K562 (cell line): ENCODE measurements around the gene SLC43A1. TPM values are rescaled to one million over a fixed set of nuclear protein-coding genes. Genes with fewer than 3 reads are reported as not detected.
A peak's percentile ranks its signal among the peaks of the same experiment; 100 is the strongest.

Source experiments
- ATAC-seq: fragments of 200-7000 bp; cut with Tn5 transposase; 3 replicates; pipeline ENCODE4 v1.9.1; 2020; ENCODE audit warnings: moderate library complexity
- BruUV-seq: library from RNA; stranded (reverse); fragments of 400-500 nt; replicated peaks from 2 replicates; lab custom pipeline; 2021; lab: Mats Ljungman, UMichigan
- CTCF ChIA-PET: fragments of 300-600 bp; formaldehyde crosslinking; extraction: SDS; loops from one replicate; lab custom pipeline; 2021; ENCODE audit warnings: low intra/inter-chr PET ratio; lab: Yijun Ruan, JAX
- POLR2A ChIA-PET: fragments of 300-600, 350-650 bp; sonication (Branson Sonifier 250); formaldehyde crosslinking; extraction: SDS; loops from one replicate; lab custom pipeline; 2021; ENCODE audit warnings: antibody characterized with exemption, inconsistent platforms; lab: Yijun Ruan, JAX
- DNase-seq, 4 experiments: peaks; one replicate each; pipeline versions ENCODE4 v3.0.0 to v3.0.0-alpha.2; 2011 to 2018; ENCODE audit warnings: low spot score in 3 of 4, mixed read lengths in 3 of 4; ENCODE audit errors: extremely low read depth in 1 of 4
- FAIRE-seq: peaks from 2 replicates; lab custom pipeline; 2011; peaks lifted over from hg19 to GRCh38; lab: Jason Lieb, UNC
- H2AFZ ChIP-seq: 2 replicates; pipeline ENCODE4 v1.6.0; 2011; ENCODE audit warnings: low read depth, low read length, control low read depth, inconsistent platforms
- H3K27ac ChIP-seq: fragments of 200-600 bp; 3 replicates; pipeline ENCODE4 v1.8.0; 2011; ENCODE audit warnings: low read depth, mild to moderate bottlenecking, control low read depth, inconsistent platforms, low read length, moderate library complexity, mixed read lengths; ENCODE audit errors: extremely low read depth
- H3K27me3 ChIP-seq, 2 experiments: fragments of 300-600 bp in 1 of 2; 2 replicates in 1 of 2; 3 replicates in 1 of 2; pipeline versions ENCODE4 v1.6.0 to v1.8.0; 2011; ENCODE audit warnings: inconsistent platforms in 2 of 2, low read length in 2 of 2, mild to moderate bottlenecking in 1 of 2, mixed read lengths in 1 of 2, moderate library complexity in 1 of 2; ENCODE audit not compliant: control insufficient read depth in 2 of 2, insufficient read depth in 2 of 2
- H3K36me3 ChIP-seq: fragments of 300-600 bp; 3 replicates; pipeline ENCODE4 v1.8.0; 2011; ENCODE audit warnings: mild to moderate bottlenecking, low read length, inconsistent platforms; ENCODE audit not compliant: control insufficient read depth, insufficient read depth
- H3K4me1 ChIP-seq, 2 experiments: fragments of 200-600 bp in 1 of 2; replicated peaks in 1 of 2; 2 replicates in 1 of 2; 3 replicates in 1 of 2; pipeline versions ENCODE4 v1.5.1 to v1.8.0; 2011; ENCODE audit warnings: inconsistent platforms in 2 of 2, low read length in 2 of 2, mild to moderate bottlenecking in 1 of 2, mixed read lengths in 1 of 2, moderate library complexity in 1 of 2; ENCODE audit not compliant: control insufficient read depth in 2 of 2, insufficient read depth in 2 of 2
- H3K4me2 ChIP-seq: 2 replicates; pipeline ENCODE4 v1.6.1; 2011; ENCODE audit warnings: low read length, control low read depth, inconsistent platforms, mixed read lengths; ENCODE audit not compliant: insufficient read depth
- H3K4me3 ChIP-seq: fragments of 200-600 bp; sonication (generic), shearing (Covaris generic); 2 replicates; pipeline ENCODE4 v1.5.1; 2016; ENCODE audit warnings: control low read depth, inconsistent platforms
- H3K79me2 ChIP-seq: fragments of 200-600 bp; 3 replicates; pipeline ENCODE4 v1.8.0; 2011; ENCODE audit warnings: low read length, inconsistent platforms; ENCODE audit not compliant: control insufficient read depth, insufficient read depth
- H3K9ac ChIP-seq, 2 experiments: 2 replicates each; pipeline versions ENCODE4 v1.6.0 to v1.6.1; 2011; ENCODE audit warnings: low read depth in 2 of 2, low read length in 2 of 2, control low read depth in 1 of 2, inconsistent platforms in 1 of 2, mild to moderate bottlenecking in 1 of 2, mixed read lengths in 1 of 2; ENCODE audit not compliant: insufficient read depth in 1 of 2
- H3K9me1 ChIP-seq: one replicate; pipeline ENCODE4 v1.6.0; 2011; ENCODE audit warnings: inconsistent platforms, mild to moderate bottlenecking, low read length, moderate library complexity; ENCODE audit not compliant: control insufficient read depth, insufficient read depth
- H3K9me3 ChIP-seq: replicated peaks from 2 replicates; pipeline ENCODE4 v1.5.1; 2011; ENCODE audit warnings: low read depth, low read length, inconsistent platforms; ENCODE audit not compliant: control insufficient read depth, insufficient read depth
- H4K20me1 ChIP-seq: replicated peaks from 2 replicates; pipeline ENCODE4 v1.6.1; 2011; ENCODE audit warnings: low read length, inconsistent platforms, mixed read lengths; ENCODE audit not compliant: control insufficient read depth, insufficient read depth
- CBX1 ChIP-seq: sonication (generic); IDR thresholded peaks from 2 replicates; pipeline ENCODE4 v1.6.1; 2016; ENCODE audit warnings: antibody characterized with exemption, low read depth, mild to moderate bottlenecking
- ETV5 ChIP-seq: sonication (generic); formaldehyde crosslinking; IDR thresholded peaks from 2 replicates; pipeline ENCODE4 v1.4.0; 2020; ENCODE audit warnings: low read depth, mild to moderate bottlenecking, missing genetic modification reagents
- MAFF ChIP-seq: IDR thresholded peaks from 2 replicates; pipeline ENCODE4 v1.6.1; 2012; ENCODE audit warnings: low read length, improper control_type of control experiment
- PRMT5 ChIP-seq: sonication (generic); formaldehyde crosslinking; IDR thresholded peaks from 2 replicates; pipeline ENCODE4 v1.5.0; 2020; ENCODE audit warnings: missing genetic modification reagents
- RFX1 ChIP-seq: fragments of 450-650 bp; IDR thresholded peaks from 2 replicates; pipeline ENCODE4 v1.6.1; 2016; ENCODE audit warnings: mild to moderate bottlenecking, moderate library complexity
- RFX5 ChIP-seq: IDR thresholded peaks from 2 replicates; pipeline ENCODE4 v1.6.1; 2011; ENCODE audit warnings: low read depth, mild to moderate bottlenecking, improper control_type of control experiment, low read length
- SNRNP70 ChIP-seq: fragments of 200-400 bp; formaldehyde crosslinking; optimal IDR thresholded peaks from 2 replicates; pipeline ENCODE3; 2017; ENCODE audit warnings: low read depth, low read length
- TRIM24 ChIP-seq, 2 experiments: fragments of 450-650 bp; IDR thresholded peaks; 2 replicates each; pipeline ENCODE4 v1.6.1; 2016
- ZNF165 ChIP-seq: fragments of 250-450 bp; sonication (Bioruptor Pico); IDR thresholded peaks from 2 replicates; pipeline ENCODE4 v1.4.0; 2020; ENCODE audit warnings: borderline replicate concordance
- WGBS: fragments of 100-300 bp; shearing (Covaris generic); methylation state at CpG from one replicate; pipeline ENCODE4 v1.1.6; 2016; ENCODE audit warnings: low coverage, mixed read lengths; ENCODE audit not compliant: insufficient coverage; ENCODE audit errors: missing lambda C conversion rate; 5-methylcytosine and 5-hydroxymethylcytosine counted together
- in situ Hi-C: fragments of 300-500 bp; cut with MboI; formaldehyde crosslinking; loops from 4 replicates; pipeline ENCODE4 v1.15.0; 2018; ENCODE audit warnings: inconsistent platforms, mixed read lengths
- intact Hi-C: fragments of 100-400 bp; cut with micrococcal nuclease; formaldehyde crosslinking; loops from 2 replicates; pipeline ENCODE4 v1.14.2; 2022
- polyA plus RNA-seq, 8 experiments: library from polyadenylated mRNA; depleted of rRNA in 4 of 8; stranded (reverse) in 5 of 8; unstranded in 3 of 8; fragments of >200 nt; fragmentation: Nextera tagmentation in 2 of 8; fragmentation: Illumina TruSeq in 1 of 8; extraction: Ambion mirVana in 2 of 8; extraction: Trizol in 1 of 8; gene quantifications; 2 replicates each; pipeline versions ENCODE4 v1.2.1 to v1.2.3, GENCODE V29; 2011 to 2014; ENCODE audit warnings: inconsistent platforms in 1 of 8, missing spikeins in 1 of 8
- total RNA-seq, 7 experiments: library from RNA; depleted of rRNA in 6 of 7; stranded (reverse); fragments of >200 nt in 6 of 7; fragmentation: Illumina TruSeq in 2 of 7; extraction: Trizol in 2 of 7; gene quantifications; 2 replicates each; pipeline versions ENCODE4 v1.2.1 to v1.2.3, GENCODE V29; 2011 to 2021; ENCODE audit warnings: low replicate concordance in 1 of 7
- TF ChIP-seq, protein P1 (sequence below): sonication (generic); formaldehyde crosslinking; IDR thresholded peaks from 2 replicates; pipeline ENCODE4 v1.8.1; 2022; ENCODE audit warnings: missing genetic modification reagents
- TF ChIP-seq, protein P2 (sequence below): fragments of 200-600 bp; sonication (generic); IDR thresholded peaks from one replicate; pipeline ENCODE4 v1.6.1; 2012; ENCODE audit warnings: mild to moderate bottlenecking, low read depth, low read length, inconsistent platforms

SLC43A1 gene
- total and polyA plus RNA-seq, 9 of the 15 experiments (the other 6 are each of a cell fraction or from before 2014, with no cell fraction given) = 2.6 to 41.8 (median 24.6) TPM

DNA sequence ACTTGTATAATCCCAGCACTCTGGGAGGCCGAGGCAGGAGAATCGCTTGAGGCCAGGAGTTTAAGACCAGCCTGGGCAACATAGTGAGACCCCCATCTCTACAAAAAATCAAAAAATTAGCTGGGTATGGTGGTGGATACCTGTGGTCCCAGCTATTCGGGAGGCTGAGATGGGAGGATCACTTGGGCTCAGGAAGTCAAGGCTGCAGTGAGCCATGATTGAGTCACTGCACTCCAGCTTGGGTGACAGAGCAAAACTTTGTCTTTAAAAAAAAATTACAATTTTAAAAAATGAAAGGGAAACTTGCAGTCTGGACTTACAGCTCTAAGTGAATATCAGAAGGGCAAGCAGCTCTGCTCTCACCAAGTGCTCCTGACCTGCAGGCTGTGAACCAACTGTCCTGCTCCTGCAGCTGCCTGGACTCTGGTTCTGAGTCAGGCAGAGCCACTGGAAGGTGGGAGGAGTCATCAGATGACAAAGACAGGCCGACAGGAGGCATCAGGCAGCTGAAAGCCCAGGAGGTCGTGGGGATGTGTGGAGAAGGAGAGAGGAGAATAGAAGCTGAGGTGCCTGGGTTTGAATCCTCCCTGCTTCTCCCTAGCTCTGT is 31.5 kb upstream of the SLC43A1 start:
- peak; percentile 49 to 66 (median 58) for DNase-seq
- ChIA-PET POLR2A (interaction anchor here (0.6 to 2.5 kb wide), 8 partner anchors 10 to 229 kb away, joined by 3 to 11 read pairs (median 3); partner anchors contain the start of genes SERPING1 and SMTNL1), CTCF (no interaction called here)
- peak overlapping the region; percentile 53; the same call in 1 of the 2 replicates for H2AFZ ChIP-seq
- peaks cover 0 to 14% of the 10 kb centered on the region in 2 experiments; a peak in 2 of 5 replicates for H3K27me3 ChIP-seq
- H3K4me1 ChIP-seq = peaks cover 6 to 9% of the 10 kb centered on the region in 2 experiments; a peak in 4 of 5 replicates
- no peak overlapping the region for H3K27ac ChIP-seq
- BruUV-seq = no TSS peak
- no peaks in the 10 kb centered on the region for H3K79me2 ChIP-seq
- H3K4me3 ChIP-seq = no peak overlapping the region
- in situ Hi-C loops (no loop called here), intact Hi-C loops (no loop called here)
- H3K4me2 ChIP-seq = no peak overlapping the region
- H3K9me1 ChIP-seq = no peaks in the 10 kb centered on the region
- FAIRE-seq = peak; percentile 80
- whole genome bisulfite sequencing = 40% methylated on average over 5 of the region's 5 CpGs
- ATAC-seq = peak; percentile 90
- no peaks in the 10 kb centered on the region for H3K36me3 ChIP-seq
- no peak overlapping the region for H3K9ac ChIP-seq
- no peaks in the 10 kb centered on the region for H3K9me3 ChIP-seq
- H4K20me1 ChIP-seq = no peaks in the 10 kb centered on the region
- TF ChIP-seq RFX1 = no peak
- TF ChIP-seq ZNF165 (CRISPR knock-in tag) = no peak
- no peak for TF ChIP-seq PRMT5 (CRISPR knock-in tag)
- TF ChIP-seq, protein P1, sequence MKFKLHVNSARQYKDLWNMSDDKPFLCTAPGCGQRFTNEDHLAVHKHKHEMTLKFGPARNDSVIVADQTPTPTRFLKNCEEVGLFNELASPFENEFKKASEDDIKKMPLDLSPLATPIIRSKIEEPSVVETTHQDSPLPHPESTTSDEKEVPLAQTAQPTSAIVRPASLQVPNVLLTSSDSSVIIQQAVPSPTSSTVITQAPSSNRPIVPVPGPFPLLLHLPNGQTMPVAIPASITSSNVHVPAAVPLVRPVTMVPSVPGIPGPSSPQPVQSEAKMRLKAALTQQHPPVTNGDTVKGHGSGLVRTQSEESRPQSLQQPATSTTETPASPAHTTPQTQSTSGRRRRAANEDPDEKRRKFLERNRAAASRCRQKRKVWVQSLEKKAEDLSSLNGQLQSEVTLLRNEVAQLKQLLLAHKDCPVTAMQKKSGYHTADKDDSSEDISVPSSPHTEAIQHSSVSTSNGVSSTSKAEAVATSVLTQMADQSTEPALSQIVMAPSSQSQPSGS = no peak
- TF ChIP-seq TRIM24 (IDR thresholded peaks at IDR 0.05) = no peak
- no peak for TF ChIP-seq MAFF
- TF ChIP-seq ETV5 (CRISPR knock-in tag) = no peak
- TF ChIP-seq RFX5 = no peak
- TF ChIP-seq SNRNP70 = no peak
- TF ChIP-seq, protein P2, sequence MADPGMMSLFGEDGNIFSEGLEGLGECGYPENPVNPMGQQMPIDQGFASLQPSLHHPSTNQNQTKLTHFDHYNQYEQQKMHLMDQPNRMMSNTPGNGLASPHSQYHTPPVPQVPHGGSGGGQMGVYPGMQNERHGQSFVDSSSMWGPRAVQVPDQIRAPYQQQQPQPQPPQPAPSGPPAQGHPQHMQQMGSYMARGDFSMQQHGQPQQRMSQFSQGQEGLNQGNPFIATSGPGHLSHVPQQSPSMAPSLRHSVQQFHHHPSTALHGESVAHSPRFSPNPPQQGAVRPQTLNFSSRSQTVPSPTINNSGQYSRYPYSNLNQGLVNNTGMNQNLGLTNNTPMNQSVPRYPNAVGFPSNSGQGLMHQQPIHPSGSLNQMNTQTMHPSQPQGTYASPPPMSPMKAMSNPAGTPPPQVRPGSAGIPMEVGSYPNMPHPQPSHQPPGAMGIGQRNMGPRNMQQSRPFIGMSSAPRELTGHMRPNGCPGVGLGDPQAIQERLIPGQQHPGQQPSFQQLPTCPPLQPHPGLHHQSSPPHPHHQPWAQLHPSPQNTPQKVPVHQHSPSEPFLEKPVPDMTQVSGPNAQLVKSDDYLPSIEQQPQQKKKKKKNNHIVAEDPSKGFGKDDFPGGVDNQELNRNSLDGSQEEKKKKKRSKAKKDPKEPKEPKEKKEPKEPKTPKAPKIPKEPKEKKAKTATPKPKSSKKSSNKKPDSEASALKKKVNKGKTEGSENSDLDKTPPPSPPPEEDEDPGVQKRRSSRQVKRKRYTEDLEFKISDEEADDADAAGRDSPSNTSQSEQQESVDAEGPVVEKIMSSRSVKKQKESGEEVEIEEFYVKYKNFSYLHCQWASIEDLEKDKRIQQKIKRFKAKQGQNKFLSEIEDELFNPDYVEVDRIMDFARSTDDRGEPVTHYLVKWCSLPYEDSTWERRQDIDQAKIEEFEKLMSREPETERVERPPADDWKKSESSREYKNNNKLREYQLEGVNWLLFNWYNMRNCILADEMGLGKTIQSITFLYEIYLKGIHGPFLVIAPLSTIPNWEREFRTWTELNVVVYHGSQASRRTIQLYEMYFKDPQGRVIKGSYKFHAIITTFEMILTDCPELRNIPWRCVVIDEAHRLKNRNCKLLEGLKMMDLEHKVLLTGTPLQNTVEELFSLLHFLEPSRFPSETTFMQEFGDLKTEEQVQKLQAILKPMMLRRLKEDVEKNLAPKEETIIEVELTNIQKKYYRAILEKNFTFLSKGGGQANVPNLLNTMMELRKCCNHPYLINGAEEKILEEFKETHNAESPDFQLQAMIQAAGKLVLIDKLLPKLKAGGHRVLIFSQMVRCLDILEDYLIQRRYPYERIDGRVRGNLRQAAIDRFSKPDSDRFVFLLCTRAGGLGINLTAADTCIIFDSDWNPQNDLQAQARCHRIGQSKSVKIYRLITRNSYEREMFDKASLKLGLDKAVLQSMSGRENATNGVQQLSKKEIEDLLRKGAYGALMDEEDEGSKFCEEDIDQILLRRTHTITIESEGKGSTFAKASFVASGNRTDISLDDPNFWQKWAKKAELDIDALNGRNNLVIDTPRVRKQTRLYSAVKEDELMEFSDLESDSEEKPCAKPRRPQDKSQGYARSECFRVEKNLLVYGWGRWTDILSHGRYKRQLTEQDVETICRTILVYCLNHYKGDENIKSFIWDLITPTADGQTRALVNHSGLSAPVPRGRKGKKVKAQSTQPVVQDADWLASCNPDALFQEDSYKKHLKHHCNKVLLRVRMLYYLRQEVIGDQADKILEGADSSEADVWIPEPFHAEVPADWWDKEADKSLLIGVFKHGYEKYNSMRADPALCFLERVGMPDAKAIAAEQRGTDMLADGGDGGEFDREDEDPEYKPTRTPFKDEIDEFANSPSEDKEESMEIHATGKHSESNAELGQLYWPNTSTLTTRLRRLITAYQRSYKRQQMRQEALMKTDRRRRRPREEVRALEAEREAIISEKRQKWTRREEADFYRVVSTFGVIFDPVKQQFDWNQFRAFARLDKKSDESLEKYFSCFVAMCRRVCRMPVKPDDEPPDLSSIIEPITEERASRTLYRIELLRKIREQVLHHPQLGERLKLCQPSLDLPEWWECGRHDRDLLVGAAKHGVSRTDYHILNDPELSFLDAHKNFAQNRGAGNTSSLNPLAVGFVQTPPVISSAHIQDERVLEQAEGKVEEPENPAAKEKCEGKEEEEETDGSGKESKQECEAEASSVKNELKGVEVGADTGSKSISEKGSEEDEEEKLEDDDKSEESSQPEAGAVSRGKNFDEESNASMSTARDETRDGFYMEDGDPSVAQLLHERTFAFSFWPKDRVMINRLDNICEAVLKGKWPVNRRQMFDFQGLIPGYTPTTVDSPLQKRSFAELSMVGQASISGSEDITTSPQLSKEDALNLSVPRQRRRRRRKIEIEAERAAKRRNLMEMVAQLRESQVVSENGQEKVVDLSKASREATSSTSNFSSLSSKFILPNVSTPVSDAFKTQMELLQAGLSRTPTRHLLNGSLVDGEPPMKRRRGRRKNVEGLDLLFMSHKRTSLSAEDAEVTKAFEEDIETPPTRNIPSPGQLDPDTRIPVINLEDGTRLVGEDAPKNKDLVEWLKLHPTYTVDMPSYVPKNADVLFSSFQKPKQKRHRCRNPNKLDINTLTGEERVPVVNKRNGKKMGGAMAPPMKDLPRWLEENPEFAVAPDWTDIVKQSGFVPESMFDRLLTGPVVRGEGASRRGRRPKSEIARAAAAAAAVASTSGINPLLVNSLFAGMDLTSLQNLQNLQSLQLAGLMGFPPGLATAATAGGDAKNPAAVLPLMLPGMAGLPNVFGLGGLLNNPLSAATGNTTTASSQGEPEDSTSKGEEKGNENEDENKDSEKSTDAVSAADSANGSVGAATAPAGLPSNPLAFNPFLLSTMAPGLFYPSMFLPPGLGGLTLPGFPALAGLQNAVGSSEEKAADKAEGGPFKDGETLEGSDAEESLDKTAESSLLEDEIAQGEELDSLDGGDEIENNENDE = no peak
- no peak for TF ChIP-seq CBX1
